ENCODE measurements around the gene MAPT. TPM values are rescaled to one million over a fixed set of nuclear protein-coding genes. Genes with fewer than 3 reads are reported as not detected.

The MAPT gene
- total RNA-seq, 1 experiment from 2014 or later = 3.6 TPM

DNA sequence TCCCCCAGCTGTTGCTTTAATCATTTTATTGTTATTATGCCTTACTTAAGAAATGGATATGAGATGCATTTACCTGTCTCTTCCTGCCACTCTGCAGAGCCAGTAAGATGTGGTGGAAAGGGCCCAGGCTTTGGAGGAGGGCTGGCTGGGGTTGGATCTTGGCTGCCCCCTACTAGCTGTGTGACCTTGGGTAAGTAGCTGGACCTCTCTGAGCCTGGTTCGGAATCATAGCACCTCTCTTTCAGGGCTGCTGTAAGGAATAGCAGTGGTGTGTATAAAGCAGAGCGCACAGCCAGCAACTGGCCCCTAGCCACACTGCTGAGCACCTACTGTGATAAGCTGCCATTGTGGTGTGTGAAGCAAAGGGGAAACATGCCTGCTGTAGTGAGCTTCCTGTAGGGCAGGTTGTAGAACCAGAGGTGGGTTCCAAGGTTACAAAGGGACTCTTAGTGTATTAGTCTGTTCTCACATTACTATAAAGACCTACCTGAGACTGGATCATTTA is 23.9 kb downstream of the MAPT start:
- no TSS peak for BruUV-seq (replicated peaks)
- POLR2A ChIA-PET (ENCODE audit: unreplicated experiment) = no interaction called here

DNA sequence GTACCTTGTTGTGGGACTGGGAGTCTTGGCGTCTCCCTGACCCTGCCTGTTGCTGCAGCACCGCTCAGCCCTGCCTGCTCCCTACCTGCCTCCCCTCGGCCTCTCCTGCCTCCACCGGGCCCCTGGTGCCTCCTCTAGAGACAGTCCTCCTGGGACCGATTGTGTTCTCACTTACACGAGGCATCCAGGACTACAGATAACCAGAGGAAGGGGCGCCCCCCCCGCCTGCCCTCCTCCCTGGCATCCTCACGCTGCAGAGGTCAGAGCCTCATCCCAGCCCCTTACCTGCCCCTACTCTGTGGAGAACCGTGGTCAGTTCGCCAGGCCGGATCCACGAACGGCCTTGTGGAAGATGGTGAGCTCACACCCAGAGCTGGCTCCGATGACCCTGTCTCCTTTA is 24.8 kb downstream of the MAPT start:
- H3K27me3 ChIP-seq (ENCODE audit: low read length) = 0 out of 2 replicates have a peak, but pooled peaks cover 3% of the 10 kb centered on the region
- no peaks in the 10 kb centered on the region for H3F3A ChIP-seq (ENCODE audit: low read length, unreplicated experiment)
- intact Hi-C loops (cut with micrococcal nuclease) = no loop called here
- BruUV-seq (replicated peaks) = no TSS peak
- H3K79me2 ChIP-seq (ENCODE audit: low read length) = no peaks in the 10 kb centered on the region
- no peak for ATAC-seq
- H3K4me1 ChIP-seq (ENCODE audit: insufficient read depth, low read length) = no peaks in the 10 kb centered on the region
- H3K36me3 ChIP-seq (ENCODE audit: low read depth, low read length) = no peaks in the 10 kb centered on the region
- no peaks in the 10 kb centered on the region for H3K9me3 ChIP-seq (ENCODE audit: low read length)
- H3K9ac ChIP-seq (ENCODE audit: low read length) = no peak overlapping the region
- H3K9me2 ChIP-seq (replicated peaks; ENCODE audit: low read length) = no peaks in the 10 kb centered on the region
- H3K4me2 ChIP-seq (ENCODE audit: low read length) = no peak overlapping the region
- CTCF ChIA-PET = no interaction called here
- TF ChIP-seq, protein P1, sequence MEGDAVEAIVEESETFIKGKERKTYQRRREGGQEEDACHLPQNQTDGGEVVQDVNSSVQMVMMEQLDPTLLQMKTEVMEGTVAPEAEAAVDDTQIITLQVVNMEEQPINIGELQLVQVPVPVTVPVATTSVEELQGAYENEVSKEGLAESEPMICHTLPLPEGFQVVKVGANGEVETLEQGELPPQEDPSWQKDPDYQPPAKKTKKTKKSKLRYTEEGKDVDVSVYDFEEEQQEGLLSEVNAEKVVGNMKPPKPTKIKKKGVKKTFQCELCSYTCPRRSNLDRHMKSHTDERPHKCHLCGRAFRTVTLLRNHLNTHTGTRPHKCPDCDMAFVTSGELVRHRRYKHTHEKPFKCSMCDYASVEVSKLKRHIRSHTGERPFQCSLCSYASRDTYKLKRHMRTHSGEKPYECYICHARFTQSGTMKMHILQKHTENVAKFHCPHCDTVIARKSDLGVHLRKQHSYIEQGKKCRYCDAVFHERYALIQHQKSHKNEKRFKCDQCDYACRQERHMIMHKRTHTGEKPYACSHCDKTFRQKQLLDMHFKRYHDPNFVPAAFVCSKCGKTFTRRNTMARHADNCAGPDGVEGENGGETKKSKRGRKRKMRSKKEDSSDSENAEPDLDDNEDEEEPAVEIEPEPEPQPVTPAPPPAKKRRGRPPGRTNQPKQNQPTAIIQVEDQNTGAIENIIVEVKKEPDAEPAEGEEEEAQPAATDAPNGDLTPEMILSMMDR (conservative IDR thresholded peaks at IDR 0.05; ENCODE audit: low read depth, low read length) = no peak
- no peak for TF ChIP-seq EZH2 (IDR thresholded peaks at IDR 0.05; ENCODE audit: low read length, unreplicated experiment)
- TF ChIP-seq EZH2phosphoT487 (IDR thresholded peaks at IDR 0.05; ENCODE audit: borderline replicate concordance, low read length) = no peak
- H4K20me1 ChIP-seq (ENCODE audit: low read length) = no peaks in the 10 kb centered on the region
- DNase-seq = no peak
- H3K4me3 ChIP-seq (ENCODE audit: low read length) = no peak overlapping the region
- H3K27ac ChIP-seq (ENCODE audit: low read length) = no peak overlapping the region
- POLR2A ChIA-PET (ENCODE audit: unreplicated experiment) = interaction anchor here (0.6 kb wide), 1 partner anchor 14 kb away, joined by 5 read pairs; no protein-coding TSS in a partner anchor
- H2AFZ ChIP-seq (ENCODE audit: low read length) = no peak overlapping the region

More for the DNA sequence above, 23.9 kb downstream of the MAPT start:
- no peak overlapping the region for H3K4me3 ChIP-seq (ENCODE audit: low read length)
- 0 out of 2 replicates have a peak, but pooled peaks cover 3% of the 10 kb centered on the region for H3K27me3 ChIP-seq (ENCODE audit: low read length)
- H3K4me1 ChIP-seq (ENCODE audit: insufficient read depth, low read length) = no peaks in the 10 kb centered on the region
- ATAC-seq (no peak), DNase-seq (no peak)
- no peaks in the 10 kb centered on the region for H3K9me2 ChIP-seq (replicated peaks; ENCODE audit: low read length)
- CTCF ChIA-PET = no interaction called here
- H2AFZ ChIP-seq (ENCODE audit: low read length) = no peak overlapping the region
- H3K9ac ChIP-seq (ENCODE audit: low read length) = no peak overlapping the region
- no peaks in the 10 kb centered on the region for H3K36me3 ChIP-seq (ENCODE audit: low read depth, low read length)
- no peak overlapping the region for H3K27ac ChIP-seq (ENCODE audit: low read length)
- no peaks in the 10 kb centered on the region for H3F3A ChIP-seq (ENCODE audit: low read length, unreplicated experiment)
- no peaks in the 10 kb centered on the region for H3K9me3 ChIP-seq (ENCODE audit: low read length)
- no peaks in the 10 kb centered on the region for H3K79me2 ChIP-seq (ENCODE audit: low read length)
- TF ChIP-seq, protein P1 (conservative IDR thresholded peaks at IDR 0.05; ENCODE audit: low read depth, low read length) = no peak
- TF ChIP-seq EZH2phosphoT487 (IDR thresholded peaks at IDR 0.05; ENCODE audit: borderline replicate concordance, low read length) (no peak), EZH2 (IDR thresholded peaks at IDR 0.05; ENCODE audit: low read length, unreplicated experiment) (no peak)
- H3K4me2 ChIP-seq (ENCODE audit: low read length) = no peak overlapping the region
- H4K20me1 ChIP-seq (ENCODE audit: low read length) = no peaks in the 10 kb centered on the region
- intact Hi-C loops (cut with micrococcal nuclease) = no loop called here

DNA sequence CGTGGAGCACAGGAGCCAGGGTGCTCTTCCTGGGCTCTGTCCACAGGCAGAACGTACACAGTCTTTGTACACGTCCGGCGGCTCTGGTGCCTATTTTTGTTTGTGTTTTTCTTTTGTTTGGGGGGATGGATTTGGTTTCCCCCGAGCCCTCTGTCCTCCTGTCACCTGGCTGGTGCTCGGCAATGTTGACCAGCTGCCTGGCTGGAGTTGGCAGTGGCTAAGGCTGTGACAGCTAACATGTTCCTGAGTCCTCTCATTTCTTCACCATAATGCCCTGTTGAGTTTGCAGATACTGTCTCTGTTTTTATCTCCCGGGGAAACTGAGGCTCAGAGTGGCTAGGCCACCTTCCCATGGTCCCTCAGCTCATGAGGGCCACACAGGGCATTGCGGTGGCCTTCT is 25.7 kb downstream of the MAPT start:
- Histone ChIP-seq H2AFZ (ENCODE audit: low read length) (no peak overlapping the region), H3F3A (ENCODE audit: low read length, unreplicated experiment) (no peaks in the 10 kb centered on the region), H3K9me3 (ENCODE audit: low read length) (no peaks in the 10 kb centered on the region), H3K4me2 (ENCODE audit: low read length) (no peak overlapping the region), H3K27me3 (ENCODE audit: low read length) (0 out of 2 replicates have a peak, but pooled peaks cover 3% of the 10 kb centered on the region), H3K9me2 (replicated peaks; ENCODE audit: low read length) (no peaks in the 10 kb centered on the region), H3K4me1 (ENCODE audit: insufficient read depth, low read length) (no peaks in the 10 kb centered on the region), H3K36me3 (ENCODE audit: low read depth, low read length) (no peaks in the 10 kb centered on the region), H3K9ac (ENCODE audit: low read length) (no peak overlapping the region), H3K27ac (ENCODE audit: low read length) (no peak overlapping the region), H3K4me3 (ENCODE audit: low read length) (no peak overlapping the region), H3K79me2 (ENCODE audit: low read length) (no peaks in the 10 kb centered on the region), H4K20me1 (ENCODE audit: low read length) (no peaks in the 10 kb centered on the region)
- TF ChIP-seq, protein P1 (conservative IDR thresholded peaks at IDR 0.05; ENCODE audit: low read depth, low read length) = no peak
- TF ChIP-seq EZH2 (IDR thresholded peaks at IDR 0.05; ENCODE audit: low read length, unreplicated experiment) = no peak
- no peak for TF ChIP-seq EZH2phosphoT487 (IDR thresholded peaks at IDR 0.05; ENCODE audit: borderline replicate concordance, low read length)
- POLR2A ChIA-PET (ENCODE audit: unreplicated experiment) = no interaction called here
- ATAC-seq (no peak), DNase-seq (no peak)
- CTCF ChIA-PET = no interaction called here
- intact Hi-C loops (cut with micrococcal nuclease) = no loop called here
- no TSS peak for BruUV-seq (replicated peaks)

Data from PC-3 (cell line).